Measurements from ENCODE around the gene HDLBP. TPM values are rescaled to one million over a fixed set of nuclear protein-coding genes. Genes with fewer than 3 reads are reported as not detected.

The HDLBP gene
- total and polyA plus RNA-seq, 2 of the 4 experiments (the other 2 are of a cell fraction), result 648 to 1,165 TPM

- no peak overlapping the region for H2BK5ac ChIP-seq (ENCODE audit: low read depth, low read length, poor library complexity, severe bottlenecking)
- H4K5ac ChIP-seq (ENCODE audit: low read depth, low read length), result no peak overlapping the region
- H3K36me3 ChIP-seq (ENCODE audit: control insufficient read depth, insufficient read depth, low read length), result peaks cover 9% of the 10 kb centered on the region
- 73% methylated on average over 9 of the region's 11 CpGs; no CpG with 5 or more reads in 1 of the 2 experiments for WGBS, 2 experiments (ENCODE audit: extremely low coverage in 2 of 2, insufficient read length in 1 of 2)
- no peak overlapping the region for H2BK120ac ChIP-seq (ENCODE audit: low read depth, low read length)
- H2AFZ ChIP-seq (replicated peaks; ENCODE audit: low read length, poor library complexity), result no peak overlapping the region
- H3K23ac ChIP-seq (ENCODE audit: low read depth, low read length), result no peak overlapping the region
- CTCF ChIA-PET, result no interaction called here
- no peak overlapping the region for H3K56ac ChIP-seq (ENCODE audit: extremely low read depth, insufficient read depth, low read length)
- H2BK20ac ChIP-seq (ENCODE audit: low read depth, low read length), result no peak overlapping the region
- DNase-seq (no peak), ATAC-seq (ENCODE audit: low read depth) (no peak)
- H2AK5ac ChIP-seq (ENCODE audit: low read depth, low read length), result no peak overlapping the region
- H3K14ac ChIP-seq (replicated peaks; ENCODE audit: low read depth, low read length), result no peak overlapping the region
- dilution Hi-C loops (cut with HindIII; ENCODE audit: low sequenced_read_pairs, unreplicated experiment), result no loop called here
- H2AK9ac ChIP-seq (replicated peaks; ENCODE audit: low read depth, low read length, poor library complexity), result no peak overlapping the region
- intact Hi-C loops (cut with micrococcal nuclease), result no loop called here
- H2BK15ac ChIP-seq (ENCODE audit: low read depth, low read length), result no peak overlapping the region
- no peak overlapping the region for H3K4me2 ChIP-seq (ENCODE audit: low read depth, low read length)
- H3K4me1 ChIP-seq (ENCODE audit: control insufficient read depth, insufficient read depth, low read length), result no peaks in the 10 kb centered on the region
- in situ Hi-C loops (cut with MboI; ENCODE audit: low sequenced_read_pairs), result no loop called here
- no peaks in the 10 kb centered on the region; the same call in 1 of the 2 replicates for H4K20me1 ChIP-seq (ENCODE audit: insufficient read depth, low read length)
- no TSS peak for BruUV-seq (replicated peaks)
- TF ChIP-seq CTCF (conservative IDR thresholded peaks at IDR 0.05; ENCODE audit: low read depth, low read length) (no peak), MAFK (IDR thresholded peaks at IDR 0.05; ENCODE audit: low read depth, low read length) (no peak), FOS (IDR thresholded peaks at IDR 0.05; ENCODE audit: low read depth, low read length) (no peak), NFE2L2 (IDR thresholded peaks at IDR 0.05; ENCODE audit: low read depth, low read length) (no peak), POLR2A (IDR thresholded peaks at IDR 0.05; ENCODE audit: low read depth, low read length) (no peak), BHLHE40 (IDR thresholded peaks at IDR 0.05; ENCODE audit: low read depth, low read length) (no peak), MAZ (IDR thresholded peaks at IDR 0.05; ENCODE audit: borderline replicate concordance, low read depth, low read length) (no peak), RFX5 (IDR thresholded peaks at IDR 0.05; ENCODE audit: low read depth, low read length) (no peak), RAD21 (IDR thresholded peaks at IDR 0.05; ENCODE audit: low read length) (no peak), SMC3 (IDR thresholded peaks at IDR 0.05; ENCODE audit: low read depth, low read length) (no peak), ELK1 (IDR thresholded peaks at IDR 0.05; ENCODE audit: borderline replicate concordance, low read depth, low read length) (no peak), CHD1 (IDR thresholded peaks at IDR 0.05; ENCODE audit: low read depth, low read length) (no peak), CEBPB (IDR thresholded peaks at IDR 0.05; ENCODE audit: low read depth, low read length) (no peak), MXI1 (IDR thresholded peaks at IDR 0.05; ENCODE audit: borderline replicate concordance, low read depth, low read length) (no peak), USF2 (IDR thresholded peaks at IDR 0.05; ENCODE audit: low read depth, low read length) (no peak), RCOR1 (IDR thresholded peaks at IDR 0.05; ENCODE audit: insufficient replicate concordance, low read length) (no peak)
- H3K18ac ChIP-seq (ENCODE audit: low read depth, low read length), result no peak overlapping the region
- H3K79me1 ChIP-seq (ENCODE audit: low read depth in 1 of 2, low read length in 2 of 2), result no peaks in the 10 kb centered on the region
- no peak overlapping the region for H4K8ac ChIP-seq (ENCODE audit: low read depth in 2 of 2, low read length in 2 of 2)
- H3K9me3 ChIP-seq (ENCODE audit: control insufficient read depth, insufficient read depth, low read length), result no peaks in the 10 kb centered on the region
- H3K4ac ChIP-seq (ENCODE audit: low read depth, low read length), result no peak overlapping the region
- no peaks in the 10 kb centered on the region for H3K9me1 ChIP-seq (ENCODE audit: insufficient read depth, low read length)
- no peak overlapping the region for H3K9ac ChIP-seq (ENCODE audit: low read depth, low read length)
- no peak overlapping the region for H3K27ac ChIP-seq (ENCODE audit: insufficient read depth, low read length)
- no peak overlapping the region for H4K91ac ChIP-seq (ENCODE audit: insufficient read depth, low read depth, low read length)
- peaks cover 6% of the 10 kb centered on the region; the same call in 1 of the 2 replicates for H3K27me3 ChIP-seq (ENCODE audit: control insufficient read depth, insufficient read depth, low read length)
- no peak overlapping the region for H3K4me3 ChIP-seq (ENCODE audit: insufficient read depth, low read depth, low read length)
- POLR2A ChIA-PET (ENCODE audit: unreplicated experiment), result no interaction called here
These were observed 129.5 kb downstream of the HDLBP start for GRCh38 chr2:241185961-241186360.
